GM12878 (cell line): ENCODE results near the gene HOMER2. TPM values are rescaled to one million over a fixed set of nuclear protein-coding genes. Genes with fewer than 3 reads are reported as not detected.
A peak's percentile ranks its signal among the peaks of the same experiment; 100 is the strongest.

Source experiments
- BACH1 ChIP-seq: fragments of 450-650 bp; IDR thresholded peaks from 2 replicates; pipeline ENCODE4 v1.6.1; 2017; ENCODE audit warnings: mild to moderate bottlenecking, borderline replicate concordance
- BCL11A ChIP-seq: IDR thresholded peaks from 2 replicates; pipeline ENCODE4 v1.6.1; 2011; ENCODE audit warnings: low read depth, low read length
- HSF1 ChIP-seq: fragments of 150-350 bp; IDR thresholded peaks from 2 replicates; pipeline ENCODE4 v1.6.1; 2014; ENCODE audit warnings: mild to moderate bottlenecking, low read depth, low read length
- IRF4 ChIP-seq: IDR thresholded peaks from 2 replicates; pipeline ENCODE4 v1.6.1; 2011; ENCODE audit warnings: low read depth, low read length
- MEF2A ChIP-seq: IDR thresholded peaks from 2 replicates; pipeline ENCODE4 v1.6.1; 2011; ENCODE audit warnings: low read depth, mild to moderate bottlenecking, low read length, moderate library complexity; ENCODE audit not compliant: insufficient read depth
- NFYA ChIP-seq: IDR thresholded peaks from 2 replicates; pipeline ENCODE4 v1.6.1; 2011; ENCODE audit warnings: low read depth, mild to moderate bottlenecking, low read length, improper control_type of control experiment, borderline replicate concordance
- POLR2A ChIP-seq: IDR thresholded peaks from 2 replicates; pipeline ENCODE4 v1.6.1; 2011; ENCODE audit warnings: low read depth, mild to moderate bottlenecking, low read length
- ZNF687 ChIP-seq: fragments of 450-650 bp; IDR thresholded peaks from 2 replicates; pipeline ENCODE4 v1.6.1; 2017; ENCODE audit warnings: mild to moderate bottlenecking, moderate library complexity
- ZSCAN29 ChIP-seq: fragments of 450-650 bp; IDR thresholded peaks from 2 replicates; pipeline ENCODE4 v1.6.1; 2017; ENCODE audit warnings: mild to moderate bottlenecking, moderate library complexity
- polyA plus RNA-seq, 11 experiments: library from polyadenylated mRNA; depleted of rRNA in 4 of 11; unstranded in 6 of 11; stranded (reverse) in 5 of 11; fragments of >200 nt; fragmentation: Nextera tagmentation in 4 of 11; fragmentation: Illumina TruSeq in 1 of 11; extraction: Ambion mirVana in 4 of 11; extraction: Trizol in 1 of 11; gene quantifications; 1 replicate in 1 of 11; 2 replicates in 10 of 11; pipeline versions ENCODE4 v1.2.1 to v1.2.3, GENCODE V29; 2011 to 2016; ENCODE audit warnings: inconsistent platforms in 2 of 11, missing spikeins in 2 of 11, low read depth in 1 of 11
- total RNA-seq, 4 experiments: library from RNA; depleted of rRNA in 3 of 4; stranded (reverse); fragments of >200 nt in 3 of 4; fragmentation: Illumina TruSeq in 1 of 4; extraction: Trizol in 1 of 4; gene quantifications; 2 replicates each; pipeline versions ENCODE4 v1.2.1 to v1.2.3, GENCODE V29; 2013 to 2021

Gene HOMER2
- total and polyA plus RNA-seq, 10 of the 15 experiments (the other 5 are each of a cell fraction or from before 2014, with no cell fraction given): 0.60 to 5.0 (median 1.8) TPM

- TF ChIP-seq ZNF687 (peak; percentile 36; the same call in 1 of the 2 replicates), IRF4 (no peak), POLR2A (no peak), BCL11A (no peak), ZSCAN29 (0 out of 2 replicates have a peak, but pooled peaks have one; percentile 9), HSF1 (no peak), BACH1 (peak; percentile 69; the same call in 1 of the 2 replicates), NFYA (no peak), MEF2A (no peak)
Observed at GRCh38 chr15:82810061-82810889, 142.2 kb downstream of the HOMER2 start (continued).
